Measurements from ENCODE around the gene NEGR1.

Gene NEGR1

GRCh38 chr1:72170246-72170645, 112.1 kb downstream of the NEGR1 start:
- H3K4me1 ChIP-seq (ENCODE audit: low read depth, poor library complexity, severe bottlenecking), result no peaks in the 10 kb centered on the region
- no peaks in the 10 kb centered on the region for H3K79me2 ChIP-seq (ENCODE audit: insufficient read depth, low read depth)
- H3K36me3 ChIP-seq (ENCODE audit: insufficient read depth), result no peaks in the 10 kb centered on the region
- H2AFZ ChIP-seq (ENCODE audit: low read depth), result no peak overlapping the region
- TF ChIP-seq, protein P1, sequence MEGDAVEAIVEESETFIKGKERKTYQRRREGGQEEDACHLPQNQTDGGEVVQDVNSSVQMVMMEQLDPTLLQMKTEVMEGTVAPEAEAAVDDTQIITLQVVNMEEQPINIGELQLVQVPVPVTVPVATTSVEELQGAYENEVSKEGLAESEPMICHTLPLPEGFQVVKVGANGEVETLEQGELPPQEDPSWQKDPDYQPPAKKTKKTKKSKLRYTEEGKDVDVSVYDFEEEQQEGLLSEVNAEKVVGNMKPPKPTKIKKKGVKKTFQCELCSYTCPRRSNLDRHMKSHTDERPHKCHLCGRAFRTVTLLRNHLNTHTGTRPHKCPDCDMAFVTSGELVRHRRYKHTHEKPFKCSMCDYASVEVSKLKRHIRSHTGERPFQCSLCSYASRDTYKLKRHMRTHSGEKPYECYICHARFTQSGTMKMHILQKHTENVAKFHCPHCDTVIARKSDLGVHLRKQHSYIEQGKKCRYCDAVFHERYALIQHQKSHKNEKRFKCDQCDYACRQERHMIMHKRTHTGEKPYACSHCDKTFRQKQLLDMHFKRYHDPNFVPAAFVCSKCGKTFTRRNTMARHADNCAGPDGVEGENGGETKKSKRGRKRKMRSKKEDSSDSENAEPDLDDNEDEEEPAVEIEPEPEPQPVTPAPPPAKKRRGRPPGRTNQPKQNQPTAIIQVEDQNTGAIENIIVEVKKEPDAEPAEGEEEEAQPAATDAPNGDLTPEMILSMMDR (conservative IDR thresholded peaks at IDR 0.05; ENCODE audit: low read depth, low read length), result no peak
- H3K27ac ChIP-seq, result no peak overlapping the region
- no peak overlapping the region for H3K9ac ChIP-seq
- no peak overlapping the region for H3K4me2 ChIP-seq
- H4K20me1 ChIP-seq (ENCODE audit: insufficient read depth), result no peaks in the 10 kb centered on the region
- no peak overlapping the region for H3K4me3 ChIP-seq (IDR thresholded peaks at IDR 0.05; ENCODE audit: insufficient read depth, low read depth, low read length)
- no peaks in the 10 kb centered on the region for H3K27me3 ChIP-seq (ENCODE audit: insufficient read depth, low read depth)

GRCh38 chr1:72166426-72166825, 115.9 kb downstream of the NEGR1 start:
- no peaks in the 10 kb centered on the region for H3K36me3 ChIP-seq (ENCODE audit: insufficient read depth)

GRCh38 chr1:72150508-72150907, 131.8 kb downstream of the NEGR1 start:
- no peak overlapping the region for H3K4me3 ChIP-seq (IDR thresholded peaks at IDR 0.05; ENCODE audit: insufficient read depth, low read depth, low read length)
- H3K79me2 ChIP-seq (ENCODE audit: insufficient read depth, low read depth), result no peaks in the 10 kb centered on the region
- H3K4me1 ChIP-seq (ENCODE audit: low read depth, poor library complexity, severe bottlenecking), result no peaks in the 10 kb centered on the region
- no peaks in the 10 kb centered on the region for H4K20me1 ChIP-seq (ENCODE audit: insufficient read depth)
- H3K9ac ChIP-seq, result no peak overlapping the region
- TF ChIP-seq, protein P1 (conservative IDR thresholded peaks at IDR 0.05; ENCODE audit: low read depth, low read length), result no peak
- no peak overlapping the region for H3K4me2 ChIP-seq
- no peak overlapping the region for H2AFZ ChIP-seq (ENCODE audit: low read depth)
- H3K36me3 ChIP-seq (ENCODE audit: insufficient read depth), result no peaks in the 10 kb centered on the region
- no peak overlapping the region for H3K27ac ChIP-seq
- no peaks in the 10 kb centered on the region for H3K27me3 ChIP-seq (ENCODE audit: insufficient read depth, low read depth)

More at GRCh38 chr1:72166426-72166825, 115.9 kb downstream of the NEGR1 start:
- TF ChIP-seq, protein P1 (conservative IDR thresholded peaks at IDR 0.05; ENCODE audit: low read depth, low read length), result no peak
- Histone ChIP-seq H3K4me2 (no peak overlapping the region), H3K27ac (no peak overlapping the region), H2AFZ (ENCODE audit: low read depth) (no peak overlapping the region), H3K4me1 (ENCODE audit: low read depth, poor library complexity, severe bottlenecking) (no peaks in the 10 kb centered on the region), H3K27me3 (ENCODE audit: insufficient read depth, low read depth) (no peaks in the 10 kb centered on the region), H3K79me2 (ENCODE audit: insufficient read depth, low read depth) (no peaks in the 10 kb centered on the region), H4K20me1 (ENCODE audit: insufficient read depth) (no peaks in the 10 kb centered on the region), H3K9ac (no peak overlapping the region), H3K4me3 (IDR thresholded peaks at IDR 0.05; ENCODE audit: insufficient read depth, low read depth, low read length) (no peak overlapping the region)

GRCh38 chr1:72141875-72142274, 140.5 kb downstream of the NEGR1 start:
- no peak overlapping the region for H3K27ac ChIP-seq
- H3K79me2 ChIP-seq (ENCODE audit: insufficient read depth, low read depth), result no peaks in the 10 kb centered on the region
- H2AFZ ChIP-seq (ENCODE audit: low read depth), result no peak overlapping the region
- TF ChIP-seq, protein P1 (conservative IDR thresholded peaks at IDR 0.05; ENCODE audit: low read depth, low read length), result no peak
- H3K9ac ChIP-seq, result no peak overlapping the region
- no peak overlapping the region for H3K4me3 ChIP-seq (IDR thresholded peaks at IDR 0.05; ENCODE audit: insufficient read depth, low read depth, low read length)
- no peaks in the 10 kb centered on the region for H3K27me3 ChIP-seq (ENCODE audit: insufficient read depth, low read depth)
- H3K36me3 ChIP-seq (ENCODE audit: insufficient read depth), result no peaks in the 10 kb centered on the region
- no peaks in the 10 kb centered on the region for H3K4me1 ChIP-seq (ENCODE audit: low read depth, poor library complexity, severe bottlenecking)
- no peaks in the 10 kb centered on the region for H4K20me1 ChIP-seq (ENCODE audit: insufficient read depth)
- H3K4me2 ChIP-seq, result no peak overlapping the region

Measured in KMS-11 (cell line).